ENCODE results near the gene RPS6KA1. TPM values are rescaled to one million over a fixed set of nuclear protein-coding genes. Genes with fewer than 3 reads are reported as not detected.

RPS6KA1 gene
- total and polyA plus RNA-seq, 2 of the 13 experiments (the other 11 are each of a cell fraction or from before 2014, with no cell fraction given), result 19.6 to 24.2 TPM

- no peak overlapping the region for H3K9ac ChIP-seq (ENCODE audit: insufficient read depth, low read depth, low read length)
- no peaks in the 10 kb centered on the region for H3K27me3 ChIP-seq (ENCODE audit: control insufficient read depth in 1 of 2, insufficient read depth in 2 of 2, low read length in 2 of 2)
- 91% methylated on average over 5 of the region's 5 CpGs for WGBS (ENCODE audit: low lambda C conversion rate)
- peaks cover 17% of the 10 kb centered on the region for H3K4me1 ChIP-seq (ENCODE audit: insufficient read depth, low read length)
- DNase-seq (ENCODE audit: low spot score) (no peak), FAIRE-seq (no peak), ATAC-seq (no peak)
- H2AFZ ChIP-seq (ENCODE audit: low read length), result no peak overlapping the region
- H4K20me1 ChIP-seq (ENCODE audit: insufficient read depth, low read length), result no peaks in the 10 kb centered on the region
- no peak overlapping the region for H3K4me2 ChIP-seq (ENCODE audit: low read depth, low read length)
- CTCF ChIA-PET (ENCODE audit: low intra/inter-chr PET ratio, low total read pairs), result no interaction called here
- TF ChIP-seq ZNF562 (CRISPR knock-in tag; IDR thresholded peaks at IDR 0.05; ENCODE audit: borderline replicate concordance), result no peak
- TF ChIP-seq SMAD3 (CRISPR knock-in tag; IDR thresholded peaks at IDR 0.05), result no peak
- no peak for TF ChIP-seq NFE2L1 (CRISPR knock-in tag; IDR thresholded peaks at IDR 0.05; ENCODE audit: borderline replicate concordance)
- TF ChIP-seq ELF4 (CRISPR knock-in tag; IDR thresholded peaks at IDR 0.05; ENCODE audit: borderline replicate concordance), result no peak
- TF ChIP-seq ETV5 (CRISPR knock-in tag; IDR thresholded peaks at IDR 0.05; ENCODE audit: borderline replicate concordance), result no peak
- TF ChIP-seq, protein P1, sequence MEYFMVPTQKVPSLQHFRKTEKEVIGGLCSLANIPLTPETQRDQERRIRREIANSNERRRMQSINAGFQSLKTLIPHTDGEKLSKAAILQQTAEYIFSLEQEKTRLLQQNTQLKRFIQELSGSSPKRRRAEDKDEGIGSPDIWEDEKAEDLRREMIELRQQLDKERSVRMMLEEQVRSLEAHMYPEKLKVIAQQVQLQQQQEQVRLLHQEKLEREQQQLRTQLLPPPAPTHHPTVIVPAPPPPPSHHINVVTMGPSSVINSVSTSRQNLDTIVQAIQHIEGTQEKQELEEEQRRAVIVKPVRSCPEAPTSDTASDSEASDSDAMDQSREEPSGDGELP (IDR thresholded peaks at IDR 0.05; ENCODE audit: borderline replicate concordance, low read depth), result no peak
- TF ChIP-seq NFE2 (CRISPR knock-in tag; IDR thresholded peaks at IDR 0.05), result no peak
- TF ChIP-seq ELF1 (CRISPR knock-in tag; IDR thresholded peaks at IDR 0.05), result no peak
- TF ChIP-seq ZMAT3 (CRISPR knock-in tag; conservative IDR thresholded peaks at IDR 0.05), result no peak
- TF ChIP-seq HNF4A (CRISPR knock-in tag; IDR thresholded peaks at IDR 0.05), result no peak
- TF ChIP-seq ATF7-NPFF (CRISPR knock-in tag; IDR thresholded peaks at IDR 0.05; ENCODE audit: low read depth), result no peak
- TF ChIP-seq, protein P2, sequence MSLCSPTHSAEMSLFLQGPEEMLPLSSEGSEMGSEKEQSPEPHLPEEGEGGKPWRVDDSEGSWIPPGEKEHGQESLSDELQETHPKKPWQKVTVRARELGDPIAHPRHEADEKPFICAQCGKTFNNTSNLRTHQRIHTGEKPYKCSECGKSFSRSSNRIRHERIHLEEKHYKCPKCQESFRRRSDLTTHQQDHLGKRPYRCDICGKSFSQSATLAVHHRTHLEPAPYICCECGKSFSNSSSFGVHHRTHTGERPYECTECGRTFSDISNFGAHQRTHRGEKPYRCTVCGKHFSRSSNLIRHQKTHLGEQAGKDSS (CRISPR knock-in tag; IDR thresholded peaks at IDR 0.05; ENCODE audit: borderline replicate concordance, low read depth), result no peak
- TF ChIP-seq, protein P3, sequence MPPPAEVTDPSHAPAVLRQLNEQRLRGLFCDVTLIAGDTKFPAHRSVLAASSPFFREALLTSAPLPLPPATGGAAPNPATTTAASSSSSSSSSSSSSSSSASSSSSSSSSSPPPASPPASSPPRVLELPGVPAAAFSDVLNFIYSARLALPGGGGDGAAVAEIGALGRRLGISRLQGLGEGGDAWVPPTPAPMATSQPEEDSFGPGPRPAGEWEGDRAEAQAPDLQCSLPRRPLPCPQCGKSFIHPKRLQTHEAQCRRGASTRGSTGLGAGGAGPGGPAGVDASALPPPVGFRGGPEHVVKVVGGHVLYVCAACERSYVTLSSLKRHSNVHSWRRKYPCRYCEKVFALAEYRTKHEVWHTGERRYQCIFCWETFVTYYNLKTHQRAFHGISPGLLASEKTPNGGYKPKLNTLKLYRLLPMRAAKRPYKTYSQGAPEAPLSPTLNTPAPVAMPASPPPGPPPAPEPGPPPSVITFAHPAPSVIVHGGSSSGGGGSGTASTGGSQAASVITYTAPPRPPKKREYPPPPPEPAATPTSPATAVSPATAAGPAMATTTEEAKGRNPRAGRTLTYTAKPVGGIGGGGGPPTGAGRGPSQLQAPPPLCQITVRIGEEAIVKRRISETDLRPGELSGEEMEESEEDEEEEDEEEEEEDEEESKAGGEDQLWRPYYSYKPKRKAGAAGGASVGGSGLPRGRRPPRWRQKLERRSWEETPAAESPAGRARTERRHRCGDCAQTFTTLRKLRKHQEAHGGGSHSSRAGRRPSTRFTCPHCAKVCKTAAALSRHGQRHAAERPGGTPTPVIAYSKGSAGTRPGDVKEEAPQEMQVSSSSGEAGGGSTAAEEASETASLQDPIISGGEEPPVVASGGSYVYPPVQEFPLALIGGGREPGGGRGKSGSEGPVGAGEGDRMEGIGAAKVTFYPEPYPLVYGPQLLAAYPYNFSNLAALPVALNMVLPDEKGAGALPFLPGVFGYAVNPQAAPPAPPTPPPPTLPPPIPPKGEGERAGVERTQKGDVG (CRISPR knock-in tag; IDR thresholded peaks at IDR 0.05; ENCODE audit: borderline replicate concordance), result no peak
- TF ChIP-seq GRHL1 (CRISPR knock-in tag; conservative IDR thresholded peaks at IDR 0.05), result no peak
- no peak for TF ChIP-seq FOXP1 (IDR thresholded peaks at IDR 0.05)
- TF ChIP-seq FOXP1 (CRISPR knock-in tag; IDR thresholded peaks at IDR 0.05), result no peak
- TF ChIP-seq MAX (IDR thresholded peaks at IDR 0.05), result no peak
- H3K9me3 ChIP-seq (ENCODE audit: low read length), result no peaks in the 10 kb centered on the region
- no TSS peak for BruUV-seq (replicated peaks)
- in situ Hi-C loops (cut with HindIII; ENCODE audit: extremely low pct_ligation_motif_present, low pct_unique_long_range_greater_than_20kb), result no loop called here
- H3K79me2 ChIP-seq (ENCODE audit: insufficient read depth, low read length), result no peaks in the 10 kb centered on the region
- POLR2A ChIA-PET, result no interaction called here
- no peak overlapping the region for H3K4me3 ChIP-seq (replicated peaks in 1 of 3; ENCODE audit: insufficient read depth in 1 of 3, low read depth in 2 of 3, low read length in 3 of 3)
- intact Hi-C loops (cut with micrococcal nuclease; ENCODE audit: unreplicated experiment), result no loop called here
- H3K36me3 ChIP-seq (replicated peaks in 1 of 2; ENCODE audit: control insufficient read depth in 1 of 2, insufficient read depth in 2 of 2, low read length in 2 of 2), result peaks cover 14 to 17% of the 10 kb centered on the region in 2 experiments
- no peak overlapping the region for H3K27ac ChIP-seq (ENCODE audit: extremely low read length, insufficient read depth, low read length)
Measured at GRCh38 chr1:26544126-26544525, 14.6 kb downstream of the RPS6KA1 start.
